ENCODE data around the gene HOXA2. TPM values are rescaled to one million over a fixed set of nuclear protein-coding genes. Genes with fewer than 3 reads are reported as not detected.

HOXA2 gene
- polyA plus RNA-seq, 1 donor (not counting 4 experiments of a cell fraction or from before 2014, with no cell fraction given): 0.71 TPM

DNA sequence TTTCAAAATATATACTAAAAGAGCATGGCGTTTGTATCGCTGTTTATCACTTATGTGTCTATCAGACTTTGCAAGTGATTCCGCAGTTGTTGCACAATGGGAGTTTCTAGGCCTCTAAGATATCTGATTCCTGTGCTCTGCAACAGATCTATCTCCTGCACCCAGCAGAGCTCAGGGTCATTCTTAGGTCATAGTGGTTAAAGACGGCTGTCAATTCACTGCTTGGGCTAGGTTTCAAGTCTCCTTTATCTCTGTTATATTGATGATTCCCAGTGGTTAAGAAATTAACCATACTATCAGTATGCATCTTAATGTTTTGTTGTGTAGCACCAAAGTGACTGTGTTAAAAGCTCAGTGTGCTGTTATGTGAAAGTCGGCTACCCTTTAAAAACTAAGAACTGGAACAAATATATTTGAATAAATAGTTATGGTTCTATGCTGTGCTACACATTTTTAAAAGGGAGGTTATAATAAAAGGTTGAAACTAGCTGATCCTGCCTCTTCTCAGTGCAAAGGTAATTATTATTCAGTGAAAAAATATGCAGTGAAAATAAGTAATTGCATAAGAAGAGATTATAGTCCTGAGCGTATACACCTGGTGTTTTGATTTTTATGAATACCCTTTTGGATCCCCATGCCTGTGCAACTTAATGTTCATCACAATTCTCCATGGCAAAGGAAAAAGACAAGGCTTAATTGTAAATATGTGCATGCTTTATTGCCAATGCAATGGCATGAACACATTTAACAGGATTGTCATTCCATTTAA lies 30.7 kb downstream of the HOXA2 start:
- peak; percentile 65 for FAIRE-seq
- dilution Hi-C loops (cut with MboI; ENCODE audit: extremely low pct_ligation_motif_present, low sequenced_read_pairs): no loop called here
- Histone ChIP-seq H3K9me3 (ENCODE audit: control insufficient read depth, low read depth, low read length) (no peaks in the 10 kb centered on the region), H3K79me2 (ENCODE audit: control insufficient read depth, insufficient read depth, low read length) (no peaks in the 10 kb centered on the region), H3K27me3 (ENCODE audit: control insufficient read depth, extremely low read depth, insufficient read depth, low read length) (no peaks in the 10 kb centered on the region), H2AFZ (ENCODE audit: control insufficient read depth, low read length) (no peak overlapping the region), H3K9ac (ENCODE audit: control insufficient read depth, extremely low read depth, insufficient read depth, low read length) (no peak overlapping the region), H4K20me1 (ENCODE audit: control insufficient read depth, extremely low read depth, insufficient read depth, low read length) (no peaks in the 10 kb centered on the region), H3K27ac (ENCODE audit: control insufficient read depth, insufficient read depth, low read length) (no peak overlapping the region), H3K36me3 (ENCODE audit: control insufficient read depth in 2 of 2, extremely low read depth in 1 of 2, insufficient read depth in 2 of 2, low read length in 2 of 2) (no peaks in the 10 kb centered on the region), H3K4me1 (ENCODE audit: control insufficient read depth, extremely low read depth, insufficient read depth, low read length) (peaks cover 4% of the 10 kb centered on the region), H3K9me1 (ENCODE audit: control insufficient read depth, extremely low read depth, insufficient read depth, low read length) (no peaks in the 10 kb centered on the region), H3K4me2 (ENCODE audit: control insufficient read depth, extremely low read depth, insufficient read depth, low read depth, low read length) (no peak overlapping the region), H3K4me3 (ENCODE audit: control insufficient read depth in 2 of 3, extremely low read depth in 1 of 3, insufficient read depth in 2 of 3, low read depth in 1 of 3, low read length in 3 of 3) (no peak overlapping the region)
- TF ChIP-seq, protein P1, sequence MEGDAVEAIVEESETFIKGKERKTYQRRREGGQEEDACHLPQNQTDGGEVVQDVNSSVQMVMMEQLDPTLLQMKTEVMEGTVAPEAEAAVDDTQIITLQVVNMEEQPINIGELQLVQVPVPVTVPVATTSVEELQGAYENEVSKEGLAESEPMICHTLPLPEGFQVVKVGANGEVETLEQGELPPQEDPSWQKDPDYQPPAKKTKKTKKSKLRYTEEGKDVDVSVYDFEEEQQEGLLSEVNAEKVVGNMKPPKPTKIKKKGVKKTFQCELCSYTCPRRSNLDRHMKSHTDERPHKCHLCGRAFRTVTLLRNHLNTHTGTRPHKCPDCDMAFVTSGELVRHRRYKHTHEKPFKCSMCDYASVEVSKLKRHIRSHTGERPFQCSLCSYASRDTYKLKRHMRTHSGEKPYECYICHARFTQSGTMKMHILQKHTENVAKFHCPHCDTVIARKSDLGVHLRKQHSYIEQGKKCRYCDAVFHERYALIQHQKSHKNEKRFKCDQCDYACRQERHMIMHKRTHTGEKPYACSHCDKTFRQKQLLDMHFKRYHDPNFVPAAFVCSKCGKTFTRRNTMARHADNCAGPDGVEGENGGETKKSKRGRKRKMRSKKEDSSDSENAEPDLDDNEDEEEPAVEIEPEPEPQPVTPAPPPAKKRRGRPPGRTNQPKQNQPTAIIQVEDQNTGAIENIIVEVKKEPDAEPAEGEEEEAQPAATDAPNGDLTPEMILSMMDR (optimal IDR thresholded peaks at IDR 0.05 in 1 of 3, IDR thresholded peaks at IDR 0.05 in 1 of 3, conservative IDR thresholded peaks at IDR 0.05 in 1 of 3; ENCODE audit: extremely low read depth in 1 of 3, insufficient read depth in 2 of 3, low read length in 3 of 3): no peak
- TF ChIP-seq EZH2 (IDR thresholded peaks at IDR 0.05; ENCODE audit: low read length): no peak
- DNase-seq (ENCODE audit: low read depth, low spot score): no peak

DNA sequence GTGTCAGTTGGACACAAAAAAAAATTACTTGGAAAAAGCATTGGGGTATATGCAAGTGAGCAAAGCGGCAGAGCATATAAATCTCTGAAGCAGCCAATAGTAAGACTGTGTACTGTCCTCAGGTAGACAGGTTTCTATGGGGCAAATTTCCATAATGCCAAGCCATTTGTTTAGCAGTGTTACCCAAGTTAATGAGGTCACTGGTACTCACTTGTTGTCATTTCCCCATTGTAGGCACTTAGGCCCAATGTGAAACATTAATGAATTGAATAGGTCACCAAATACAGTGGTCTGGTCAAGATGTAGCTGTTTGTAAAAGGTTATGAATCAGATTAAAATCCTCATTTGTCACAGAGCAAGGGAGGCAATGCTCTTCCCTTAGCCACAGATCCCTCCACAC lies 34.2 kb downstream of the HOXA2 start:
- dilution Hi-C loops (cut with MboI; ENCODE audit: extremely low pct_ligation_motif_present, low sequenced_read_pairs): no loop called here

More for the DNA sequence above, 34.2 kb downstream of the HOXA2 start:
- FAIRE-seq (no peak), DNase-seq (ENCODE audit: low read depth, low spot score) (no peak)
- TF ChIP-seq EZH2 (IDR thresholded peaks at IDR 0.05; ENCODE audit: low read length): no peak
- TF ChIP-seq, protein P1 (optimal IDR thresholded peaks at IDR 0.05 in 1 of 3, IDR thresholded peaks at IDR 0.05 in 1 of 3, conservative IDR thresholded peaks at IDR 0.05 in 1 of 3; ENCODE audit: extremely low read depth in 1 of 3, insufficient read depth in 2 of 3, low read length in 3 of 3): no peak
- H3K27me3 ChIP-seq (ENCODE audit: control insufficient read depth, extremely low read depth, insufficient read depth, low read length): no peaks in the 10 kb centered on the region
- no peaks in the 10 kb centered on the region for H3K36me3 ChIP-seq (ENCODE audit: control insufficient read depth in 2 of 2, extremely low read depth in 1 of 2, insufficient read depth in 2 of 2, low read length in 2 of 2)
- H2AFZ ChIP-seq (ENCODE audit: control insufficient read depth, low read length): no peak overlapping the region
- no peaks in the 10 kb centered on the region for H3K9me3 ChIP-seq (ENCODE audit: control insufficient read depth, low read depth, low read length)
- H3K9me1 ChIP-seq (ENCODE audit: control insufficient read depth, extremely low read depth, insufficient read depth, low read length): no peaks in the 10 kb centered on the region
- peaks cover 13% of the 10 kb centered on the region for H3K4me1 ChIP-seq (ENCODE audit: control insufficient read depth, extremely low read depth, insufficient read depth, low read length)
- no peak overlapping the region for H3K4me2 ChIP-seq (ENCODE audit: control insufficient read depth, extremely low read depth, insufficient read depth, low read depth, low read length)
- no peaks in the 10 kb centered on the region for H3K79me2 ChIP-seq (ENCODE audit: control insufficient read depth, insufficient read depth, low read length)
- no peak overlapping the region for H3K4me3 ChIP-seq (ENCODE audit: control insufficient read depth in 2 of 3, extremely low read depth in 1 of 3, insufficient read depth in 2 of 3, low read depth in 1 of 3, low read length in 3 of 3)
- no peaks in the 10 kb centered on the region for H4K20me1 ChIP-seq (ENCODE audit: control insufficient read depth, extremely low read depth, insufficient read depth, low read length)
- no peak overlapping the region for H3K9ac ChIP-seq (ENCODE audit: control insufficient read depth, extremely low read depth, insufficient read depth, low read length)
- no peak overlapping the region for H3K27ac ChIP-seq (ENCODE audit: control insufficient read depth, insufficient read depth, low read length)

Data from keratinocyte (primary cell).